Stimulated activated CD4-positive, alpha-beta T cell treated with anti-CD3 and anti-CD28 coated beads, Interleukin-4, amount 100 ng/mL, for 48 hours (primary cell): ENCODE measurements around the gene GPR87.

Source experiments
- DNase-seq, 2 donors: peaks; one replicate each; pipeline ENCODE4 v3.0.0-alpha.2; 2020; ENCODE audit warnings: low read depth in 2 of 2

Gene GPR87, protein sequence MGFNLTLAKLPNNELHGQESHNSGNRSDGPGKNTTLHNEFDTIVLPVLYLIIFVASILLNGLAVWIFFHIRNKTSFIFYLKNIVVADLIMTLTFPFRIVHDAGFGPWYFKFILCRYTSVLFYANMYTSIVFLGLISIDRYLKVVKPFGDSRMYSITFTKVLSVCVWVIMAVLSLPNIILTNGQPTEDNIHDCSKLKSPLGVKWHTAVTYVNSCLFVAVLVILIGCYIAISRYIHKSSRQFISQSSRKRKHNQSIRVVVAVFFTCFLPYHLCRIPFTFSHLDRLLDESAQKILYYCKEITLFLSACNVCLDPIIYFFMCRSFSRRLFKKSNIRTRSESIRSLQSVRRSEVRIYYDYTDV

DNA sequence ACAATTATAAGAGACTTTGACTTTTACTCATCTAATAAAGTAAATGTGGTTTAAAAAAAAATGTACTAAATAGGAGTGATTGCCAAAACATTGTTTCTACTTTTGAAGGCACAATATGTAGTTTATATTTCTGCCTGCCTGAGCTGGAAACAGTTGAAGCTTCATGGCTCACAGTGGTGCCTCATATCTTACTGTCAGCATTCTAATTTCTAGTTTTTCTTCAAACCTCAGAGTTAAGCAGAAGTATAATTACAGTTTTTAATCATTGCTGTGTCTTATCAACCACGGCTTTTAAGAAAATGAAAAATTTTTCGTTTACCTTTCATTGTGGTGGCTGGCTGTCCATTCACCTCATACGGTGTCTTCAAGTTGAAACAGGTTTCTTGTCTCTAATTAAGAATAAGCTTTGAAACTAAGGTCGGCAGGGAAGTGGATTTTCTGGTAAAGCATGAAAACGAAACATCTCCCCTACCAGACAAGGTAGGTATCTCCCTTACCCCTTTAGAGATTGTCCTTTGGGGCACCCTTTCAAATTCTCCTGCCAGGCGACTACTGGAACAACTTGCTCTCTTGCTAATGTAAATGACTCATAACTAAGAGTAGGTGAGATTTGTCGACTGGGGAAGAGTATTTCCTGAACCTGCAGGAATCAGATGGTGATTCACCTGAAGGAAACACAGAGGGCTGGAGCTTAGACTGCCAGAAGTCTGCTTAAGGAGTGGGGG lies at the start of gene GPR87:
GPR87 (minus strand) TSS at position 554 of the 725 bp plus-strand sequence. CDS start 16,720 bp downstream, outside the sequence.
- DNase-seq: peak in 1 of 2 donors; percentile 36

DNA sequence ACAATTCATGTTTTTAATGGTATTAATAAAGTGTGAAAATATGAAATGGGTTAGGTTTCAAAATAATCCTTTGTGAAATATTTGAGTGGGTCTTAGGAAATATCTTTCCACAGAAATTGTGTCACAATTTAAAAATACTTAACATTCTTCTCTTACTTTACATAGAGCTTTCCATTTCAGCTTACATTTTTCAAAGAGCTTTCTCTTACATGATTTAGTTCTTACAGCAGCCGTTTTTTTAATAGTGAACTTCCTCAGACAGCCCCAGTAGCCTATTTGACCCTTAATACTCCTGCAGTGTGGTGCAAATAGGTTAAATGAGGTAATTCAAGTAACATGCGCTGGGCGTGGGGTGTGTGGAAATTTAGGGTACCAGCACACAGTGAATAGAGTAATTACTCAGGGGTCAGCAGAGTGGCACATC lies 46.1 kb upstream of the GPR87 start:
- DNase-seq: no peak

DNA sequence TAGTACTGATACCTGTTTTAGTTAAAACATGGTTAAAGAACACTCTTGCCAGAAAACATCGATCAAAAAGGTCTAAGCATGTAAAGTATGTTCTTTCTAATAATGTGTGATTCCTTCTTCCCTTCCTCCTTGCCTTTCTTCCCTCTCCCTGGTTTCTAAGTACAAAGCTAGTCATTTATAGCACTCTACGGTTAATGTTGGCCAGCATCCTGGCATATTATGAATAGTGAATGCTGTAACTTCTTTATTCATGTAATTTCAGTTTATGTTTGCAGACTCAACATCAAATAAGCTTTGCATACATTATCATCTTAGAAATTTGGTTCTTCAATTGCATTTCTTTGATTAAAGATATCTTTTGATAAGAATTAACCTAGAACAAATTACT lies 40.8 kb upstream of the GPR87 start:
- no peak for DNase-seq

DNA sequence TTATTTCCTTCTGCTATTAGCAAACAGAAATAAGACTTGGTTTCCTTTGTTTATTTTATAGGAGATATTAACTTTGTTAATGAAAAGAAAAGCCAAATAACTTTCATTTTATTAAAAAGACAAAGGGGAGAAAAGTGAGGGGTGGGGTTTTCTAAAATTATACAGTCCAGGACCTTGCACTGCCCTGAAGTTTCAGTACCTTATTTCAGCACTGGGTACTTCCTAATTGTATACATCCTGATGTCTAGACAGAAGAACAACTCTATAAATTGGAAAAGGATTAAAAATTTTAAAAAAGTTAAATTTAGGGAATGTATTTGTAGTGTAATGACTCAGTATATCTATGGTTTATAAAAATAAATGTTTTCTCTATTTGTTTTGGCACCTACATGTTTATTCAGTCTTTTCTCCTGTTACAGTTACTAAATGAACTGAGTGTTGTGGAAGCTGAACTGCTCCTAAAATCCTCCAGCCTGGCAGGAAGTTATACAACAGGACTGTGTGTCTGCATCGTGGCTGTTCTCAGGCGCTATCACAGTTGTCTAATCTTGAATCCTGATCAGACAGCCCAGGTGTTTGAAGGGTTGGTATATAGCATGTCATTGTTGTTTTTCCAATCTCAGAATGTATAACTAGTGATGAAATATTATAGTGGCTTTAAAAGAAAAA lies 40.3 kb upstream of the GPR87 start:
- no peak for DNase-seq

DNA sequence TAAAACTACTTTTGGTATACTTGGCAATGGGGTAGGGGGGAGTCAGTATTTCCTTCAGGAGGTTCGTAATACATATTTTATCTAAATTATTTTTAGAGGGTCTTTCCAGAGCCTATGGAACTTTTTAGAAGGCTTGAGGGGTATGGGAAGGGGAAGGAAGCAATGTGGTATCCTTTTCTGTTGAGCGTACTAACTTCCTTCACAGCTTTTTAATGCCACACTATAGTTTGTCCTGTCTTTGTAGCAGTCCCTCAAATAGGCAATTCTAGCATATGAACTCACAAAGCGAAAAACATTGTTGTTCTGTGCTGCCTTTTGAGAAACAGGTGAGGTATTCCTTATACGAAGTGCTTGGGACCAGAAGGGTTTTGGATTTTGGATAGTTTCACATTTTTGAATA lies 35.0 kb upstream of the GPR87 start:
- no peak for DNase-seq

DNA sequence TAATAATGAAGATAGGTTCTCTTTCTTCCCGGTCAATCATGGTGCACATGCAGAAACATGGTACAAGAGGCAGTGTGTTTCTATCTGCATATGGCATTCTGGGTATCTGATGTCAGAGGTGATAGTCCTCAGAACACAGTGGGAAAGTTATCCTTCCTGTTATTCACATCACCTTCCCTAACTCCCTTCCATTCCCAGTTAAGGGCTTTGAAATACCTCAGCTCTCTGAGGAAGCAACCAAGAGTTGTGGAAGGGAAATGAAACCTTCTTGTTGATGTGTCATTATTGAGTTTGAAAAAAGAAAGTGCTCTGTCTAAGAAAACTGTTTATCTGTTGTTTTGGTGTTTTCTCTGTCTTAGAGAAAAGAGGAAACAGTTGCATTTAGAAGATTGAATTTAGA lies 34.6 kb upstream of the GPR87 start:
- DNase-seq: no peak

DNA sequence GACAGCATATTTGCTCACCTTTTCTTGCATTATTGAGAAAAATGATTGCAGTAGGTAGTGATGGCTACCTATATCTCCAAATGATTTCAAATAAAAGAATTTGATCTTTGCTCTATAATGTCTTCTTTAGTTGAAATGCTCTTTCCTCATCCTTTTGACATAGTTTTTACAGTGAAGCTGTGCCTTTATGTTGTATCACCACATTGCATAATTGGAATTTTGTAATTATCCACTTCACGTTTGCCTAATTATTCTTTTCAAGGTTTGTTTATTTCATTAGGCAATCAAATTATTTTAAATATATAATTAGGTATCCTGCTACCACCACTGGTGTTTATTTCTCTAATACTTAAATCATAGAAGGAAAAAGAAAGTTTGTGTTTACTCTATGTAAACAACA lies 34.0 kb upstream of the GPR87 start:
- DNase-seq: no peak

DNA sequence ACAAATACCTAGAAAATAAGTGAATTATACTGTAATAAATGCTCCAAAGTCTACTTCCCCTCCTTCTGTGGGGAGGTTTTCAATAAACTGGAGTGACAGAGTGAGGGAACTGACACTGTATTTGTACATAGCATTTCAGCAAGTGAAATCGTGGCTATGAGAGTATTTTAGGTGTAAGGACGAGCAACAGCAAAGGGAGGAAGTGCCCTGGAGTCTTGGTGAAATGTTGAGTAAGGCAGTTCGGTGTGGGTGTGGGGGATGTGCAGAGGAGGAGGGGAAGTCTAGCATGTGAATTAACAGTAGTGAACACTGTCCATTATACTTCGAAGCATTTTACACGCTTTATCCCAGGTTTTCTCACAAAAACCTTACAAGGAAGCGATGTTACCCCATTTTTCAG lies 30.8 kb upstream of the GPR87 start:
- DNase-seq: no peak

DNA sequence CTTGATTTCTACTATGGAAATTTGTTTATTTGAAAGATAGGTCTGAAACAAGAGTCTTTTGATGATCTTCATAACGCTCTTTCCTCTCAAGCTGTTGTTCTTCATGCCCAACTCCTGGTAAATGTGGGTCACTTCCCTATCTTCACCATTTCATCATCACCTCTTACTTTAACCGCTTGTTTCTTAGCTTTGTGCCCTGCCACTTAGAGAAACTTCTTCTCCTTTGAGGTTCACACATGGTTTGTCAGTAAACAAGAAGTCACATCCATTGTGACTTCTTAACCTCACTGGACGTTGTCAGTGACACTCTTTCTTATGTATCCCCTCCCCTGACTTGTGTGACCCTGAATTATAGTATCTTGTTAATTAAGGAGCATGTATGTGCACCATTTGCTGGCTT lies 29.7 kb upstream of the GPR87 start:
- DNase-seq: no peak

DNA sequence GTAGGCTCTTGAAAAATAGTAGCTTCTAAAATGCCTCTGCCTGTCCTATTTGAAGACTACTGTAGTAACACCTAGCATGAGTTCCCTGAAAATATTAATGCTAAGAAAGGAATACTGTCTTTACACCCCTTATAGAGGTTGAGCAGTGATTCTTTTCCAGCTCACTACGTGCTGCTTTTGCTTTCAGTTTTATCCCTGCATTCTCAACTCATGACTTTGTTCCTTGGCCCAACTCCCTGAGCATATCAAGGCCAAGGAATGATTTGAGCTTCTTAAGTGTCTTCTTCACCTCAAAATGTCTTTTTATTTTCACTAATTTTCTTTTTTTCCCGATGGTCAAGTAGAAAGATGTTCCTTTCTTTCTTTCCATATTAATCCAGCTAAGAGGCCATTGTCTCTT lies 29.2 kb upstream of the GPR87 start:
- DNase-seq: no peak

DNA sequence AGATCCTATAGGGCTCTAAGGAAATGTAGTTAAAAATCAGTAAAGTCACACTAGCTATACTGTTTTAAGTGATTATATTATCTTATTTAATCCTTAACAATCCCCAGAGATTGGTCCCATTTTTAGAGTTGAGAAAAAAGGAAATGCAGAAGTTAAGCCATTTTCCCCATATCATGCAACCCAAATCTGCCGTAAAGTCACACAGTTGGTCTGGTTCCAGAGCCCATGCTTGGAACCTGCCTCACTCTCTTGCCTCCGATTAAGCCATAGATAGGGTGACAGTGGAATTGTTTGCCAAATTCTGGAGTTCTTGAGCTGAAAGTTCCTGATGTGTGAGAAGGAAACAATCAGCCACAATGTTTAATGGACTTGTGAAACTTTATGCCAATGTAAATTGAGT lies 15.1 kb upstream of the GPR87 start:
- no peak for DNase-seq

DNA sequence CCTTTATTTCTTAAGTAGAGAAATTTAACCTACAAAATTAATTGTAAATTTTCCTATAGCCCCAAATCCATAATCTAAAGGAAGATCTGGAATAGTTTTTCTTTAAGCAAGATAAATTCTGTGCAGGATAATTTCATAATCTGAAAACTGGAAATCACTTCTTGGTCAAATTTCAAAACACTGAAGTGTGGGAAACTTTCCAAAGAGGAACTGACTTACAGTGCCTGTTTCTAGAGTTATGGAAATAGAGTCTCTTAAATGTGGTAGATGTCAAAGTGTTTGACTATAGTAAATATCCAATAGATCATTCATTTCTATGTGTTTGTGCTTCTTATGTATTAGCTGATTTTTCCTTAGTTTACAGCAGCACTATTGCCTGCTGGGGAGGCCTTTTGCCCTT lies 14.3 kb upstream of the GPR87 start:
- DNase-seq: no peak

DNA sequence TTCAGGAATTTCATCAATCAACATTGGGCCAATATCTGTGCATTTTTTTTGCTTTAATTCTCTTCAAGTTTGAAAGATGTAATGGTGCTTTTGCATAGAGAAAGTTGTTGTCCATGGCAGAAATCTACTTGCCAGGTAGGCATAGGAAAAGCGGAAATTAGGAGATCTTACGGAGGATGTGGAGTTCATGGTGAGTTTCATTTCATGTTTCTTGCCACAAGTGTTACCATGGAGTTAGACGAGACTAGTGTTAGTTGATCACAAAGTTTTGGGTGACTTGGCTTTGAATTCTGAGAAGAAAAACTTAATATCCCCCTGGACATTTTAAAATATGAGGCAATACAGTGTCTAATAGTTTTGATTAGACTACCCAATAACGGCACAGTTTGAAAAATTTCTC lies 13.8 kb upstream of the GPR87 start:
- DNase-seq: no peak

DNA sequence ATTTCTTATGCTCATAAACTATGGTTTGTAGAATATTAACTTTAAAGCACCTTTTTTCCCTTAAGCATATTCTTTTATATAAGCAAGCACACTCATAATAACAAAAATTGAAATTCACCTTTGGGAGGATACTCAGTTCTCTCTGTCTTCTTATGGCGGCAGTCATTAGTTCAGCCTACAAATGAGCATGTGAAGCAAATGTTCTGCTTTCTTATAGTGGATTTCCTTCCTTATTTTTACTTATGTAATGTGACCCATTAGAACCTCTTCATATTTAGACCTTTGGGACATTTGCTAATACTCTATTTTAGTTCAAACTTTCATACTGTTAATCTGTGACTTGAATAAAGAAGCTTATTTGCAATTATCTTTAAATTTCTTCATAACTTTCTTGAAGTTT lies 12.7 kb upstream of the GPR87 start, which contains the start of gene P2RY13:
P2RY13 (minus strand) TSS at position 187 of the 400 bp plus-strand sequence; CDS start at position 166, 21 bp downstream.
- DNase-seq: no peak

DNA sequence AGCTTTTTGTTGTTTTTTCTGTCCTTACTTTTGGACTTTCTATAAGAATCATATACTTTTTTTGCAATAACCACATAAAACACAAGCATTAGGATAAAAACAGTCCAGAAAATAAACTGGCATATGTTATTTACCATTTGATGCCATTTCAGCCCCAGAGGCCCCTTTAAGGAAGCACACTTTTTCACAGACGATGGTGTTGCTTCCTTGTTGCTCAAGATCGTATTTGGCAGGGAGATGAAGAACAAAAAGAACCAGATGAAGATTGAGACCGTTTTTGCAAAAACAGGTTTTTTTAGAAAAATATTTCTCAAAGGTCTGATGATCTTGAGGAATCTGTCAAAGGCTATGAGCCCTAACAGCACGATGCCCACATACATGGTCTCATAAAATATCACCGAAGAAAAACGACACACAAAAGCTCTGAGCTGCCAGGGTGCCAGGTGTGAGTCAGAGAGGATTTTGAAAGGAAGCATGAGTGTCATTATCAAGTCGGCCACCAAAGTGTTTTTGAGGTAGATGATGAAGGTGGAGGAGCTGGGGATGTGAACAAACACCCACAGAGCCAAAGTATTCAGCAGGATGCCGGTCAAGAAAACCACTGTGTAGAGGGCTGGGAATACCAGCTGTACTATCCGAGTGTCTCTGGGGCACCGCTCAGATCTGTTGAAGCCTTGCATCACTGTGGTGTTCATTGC lies 11.8 kb upstream of the GPR87 start:
- no peak for DNase-seq

DNA sequence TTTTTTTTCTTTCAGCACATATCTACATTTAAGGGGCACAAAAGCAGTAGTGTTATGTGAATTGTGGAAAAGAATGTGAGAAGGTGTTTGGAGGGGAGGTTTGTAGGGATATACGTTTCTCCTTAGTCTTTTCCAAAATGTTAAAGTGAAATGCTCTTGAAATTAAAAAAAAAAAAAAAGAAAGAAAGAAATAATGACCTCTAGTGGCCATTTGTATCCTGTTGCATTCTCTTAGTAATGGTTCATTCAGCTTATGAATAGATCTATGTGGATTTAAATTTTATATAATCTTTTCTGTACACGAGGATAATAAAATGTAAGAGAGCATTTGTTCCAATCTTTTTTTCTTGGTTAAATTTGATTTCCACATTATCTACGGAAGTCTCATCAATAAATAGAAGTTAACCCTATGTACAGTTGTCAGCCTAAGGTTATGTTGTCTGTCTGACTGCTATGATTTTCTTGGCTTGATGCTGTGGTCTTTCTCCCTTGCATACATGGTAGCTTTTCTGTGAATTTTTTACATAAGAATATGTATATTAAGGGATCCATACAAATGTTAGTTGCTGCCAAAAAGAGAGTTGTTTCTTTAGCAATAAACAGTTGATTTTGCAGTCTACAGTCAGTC lies 11.1 kb upstream of the GPR87 start:
- no peak for DNase-seq

DNA sequence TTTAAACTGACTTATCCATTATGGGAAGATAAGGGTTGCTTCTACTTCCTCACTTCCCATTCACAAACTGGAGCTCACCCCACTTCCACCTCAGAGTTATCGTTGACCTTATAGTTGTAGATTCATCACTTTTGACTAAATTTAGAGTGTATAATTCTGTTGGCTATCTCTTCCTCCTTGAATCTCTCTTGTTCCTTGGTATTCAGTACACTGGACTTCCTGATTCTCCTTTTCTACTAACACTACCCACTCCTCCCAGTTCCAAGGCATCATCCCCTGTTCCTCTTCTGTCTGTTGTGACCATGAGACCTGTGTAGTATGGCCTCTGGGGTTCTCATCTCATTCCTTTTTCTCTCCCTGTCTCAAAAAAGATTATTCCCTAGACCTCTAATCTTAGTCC lies 5.9 kb upstream of the GPR87 start:
- DNase-seq: no peak

DNA sequence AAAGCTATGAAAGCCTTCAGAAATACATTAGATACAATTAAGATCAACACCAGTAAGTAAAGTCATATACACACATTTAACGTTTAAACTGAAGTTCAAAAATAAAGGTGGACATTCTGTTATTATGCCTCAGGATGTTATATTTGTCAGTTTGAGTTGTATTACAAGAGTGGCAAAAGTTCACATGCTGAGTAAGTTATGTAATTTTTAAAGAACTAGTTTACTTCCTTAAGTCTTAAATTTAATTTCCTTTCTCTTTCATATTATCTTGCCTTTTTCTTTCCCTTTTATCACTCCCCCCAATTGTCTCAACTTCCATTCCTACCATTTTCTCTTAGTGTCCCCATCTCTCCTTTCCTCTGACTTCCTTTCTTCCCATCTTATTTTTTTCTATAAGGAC lies 4.9 kb upstream of the GPR87 start:
- no peak for DNase-seq

DNA sequence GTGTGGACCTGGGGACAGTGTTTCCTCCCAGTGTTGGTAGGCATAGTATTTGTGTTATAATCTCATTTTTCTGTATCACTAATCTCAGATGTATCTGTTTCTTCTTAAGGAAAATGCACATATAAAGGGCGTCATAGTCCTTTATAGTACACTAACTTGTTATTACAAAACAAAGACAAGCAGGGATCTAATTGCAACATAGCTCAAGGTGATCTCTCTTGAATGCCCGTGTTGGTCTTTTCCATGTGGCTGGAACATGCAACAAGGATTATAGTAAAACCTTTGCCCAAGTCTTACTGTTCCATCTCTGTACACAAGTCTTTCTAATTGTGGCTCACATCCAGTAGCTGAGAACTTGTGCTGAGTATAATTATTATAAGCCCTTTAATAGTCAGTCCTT lies 3.5 kb upstream of the GPR87 start:
- DNase-seq: no peak

DNA sequence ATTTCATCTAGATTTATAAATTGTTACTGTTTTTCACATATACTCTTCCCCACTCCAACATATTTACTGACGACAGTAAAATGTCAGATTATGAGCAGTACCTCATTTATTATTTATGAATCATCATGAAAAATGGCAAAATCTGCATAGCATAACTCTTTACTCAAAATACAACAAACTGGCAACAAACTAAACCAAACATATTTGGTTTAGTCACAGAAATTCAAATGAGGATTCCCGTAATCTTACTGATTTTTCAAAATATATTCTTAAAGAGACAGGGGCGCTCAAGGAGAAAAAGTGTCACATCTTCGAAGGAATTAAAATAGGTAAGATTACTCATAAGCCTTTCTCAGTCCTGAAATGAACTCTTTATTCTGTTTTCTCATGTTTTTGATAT lies 3.0 kb upstream of the GPR87 start:
- DNase-seq: no peak

DNA sequence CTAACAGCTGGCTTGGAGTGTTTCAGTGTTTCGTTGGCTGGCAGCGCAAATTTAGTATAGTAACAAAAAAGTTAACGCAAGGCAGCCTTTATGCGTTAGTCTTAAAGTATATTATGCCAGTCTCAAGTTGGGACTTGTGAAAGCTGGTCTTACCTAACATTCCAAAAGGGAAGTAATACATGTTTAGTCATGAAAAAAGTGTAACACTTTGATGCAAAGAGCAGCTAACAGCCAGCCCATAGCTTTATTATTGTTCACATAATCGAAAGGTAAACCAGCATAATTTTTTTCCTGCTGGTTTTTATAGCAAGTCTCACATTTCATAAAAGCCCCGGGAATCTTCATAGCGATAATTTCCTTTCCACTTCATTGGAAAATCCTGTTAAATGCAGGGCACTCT lies 2.4 kb upstream of the GPR87 start:
- no peak for DNase-seq

DNA sequence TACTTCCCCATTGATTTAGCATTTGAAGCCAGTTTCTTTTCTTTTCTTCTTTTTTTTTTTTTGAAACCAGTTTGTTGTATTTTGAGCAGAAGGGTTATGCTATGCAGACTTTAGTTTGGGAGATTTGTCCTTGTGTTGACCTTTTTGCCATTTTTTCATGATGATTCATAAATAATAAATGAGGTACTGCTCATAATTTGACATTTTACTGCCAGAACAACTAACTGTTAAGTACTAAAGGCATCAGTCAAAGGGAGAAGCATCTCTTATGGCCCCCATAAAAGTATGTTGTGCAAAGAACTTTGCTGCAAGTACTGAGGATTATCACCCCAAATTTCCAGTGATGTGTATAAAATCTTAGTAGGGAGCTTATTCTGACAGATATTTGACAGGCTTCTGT lies 1.7 kb upstream of the GPR87 start:
- no peak for DNase-seq
